Upper lobe of left lung (tissue), 4 donors: Measurements from ENCODE around the gene TTC23.

Experiments
- POLR2A ChIP-seq, 4 donors: fragments of 450-650 bp; IDR thresholded peaks; one replicate each; pipeline ENCODE4 v1.5.1; 2016 to 2017; ENCODE audit warnings: antibody characterized with exemption in 4 of 4, mild to moderate bottlenecking in 2 of 4
- POLR2AphosphoS5 ChIP-seq, 2 donors: sonication (generic); formaldehyde crosslinking; IDR thresholded peaks; one replicate each; pipeline ENCODE4 v1.5.1; 2017; ENCODE audit warnings: antibody characterized with exemption in 2 of 2

DNA sequence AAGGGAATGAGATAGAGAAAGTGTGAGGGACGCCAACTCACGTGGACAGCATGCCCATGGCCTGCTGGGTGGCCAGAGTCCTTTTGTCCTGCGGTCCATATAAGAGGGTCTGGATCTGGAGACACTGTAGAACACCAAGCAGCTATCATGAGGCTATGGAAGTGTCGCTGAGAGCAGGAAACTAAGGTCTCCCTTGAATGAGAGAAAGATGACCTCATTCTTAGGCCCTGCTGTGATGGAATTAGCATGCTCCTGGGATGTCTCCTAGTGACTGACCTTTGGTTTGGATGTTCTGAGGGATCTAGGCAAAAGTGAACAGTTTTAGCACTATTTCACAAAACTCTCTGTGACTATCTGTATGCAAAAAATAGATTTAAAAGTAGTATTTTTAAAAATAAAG is 110.1 kb downstream of the TTC23 start:
- TF ChIP-seq POLR2AphosphoS5 (IDR thresholded peaks at IDR 0.05) (no peak), POLR2A (IDR thresholded peaks at IDR 0.05) (no peak)
